CD14-positive monocyte (primary cell): ENCODE data around the gene MAP1S. TPM values are rescaled to one million over a fixed set of nuclear protein-coding genes. Genes with fewer than 3 reads are reported as not detected.

ENCODE experiments used
- DNase-seq, 3 donors: peaks; one replicate each; pipeline ENCODE4 v3.0.0-alpha.2; 2011 to 2022
- H2AFZ ChIP-seq: 2 replicates; pipeline ENCODE4 v1.6.0; 2012; ENCODE audit warnings: mild to moderate bottlenecking, low read depth, low read length, inconsistent platforms; ENCODE audit not compliant: insufficient read depth, poor library complexity, severe bottlenecking
- H3K27ac ChIP-seq, 2 donors: 1 replicate in 1 of 2; 2 replicates in 1 of 2; pipeline ENCODE4 v1.5.1; 2012 to 2013; ENCODE audit warnings: low read length in 2 of 2, control low read depth in 1 of 2, inconsistent platforms in 1 of 2, low read depth in 1 of 2, mild to moderate bottlenecking in 1 of 2
- H3K27me3 ChIP-seq, 2 donors: one replicate each; pipeline versions ENCODE4 v1.6.0 to v1.6.1; 2011 to 2013; ENCODE audit warnings: low read length in 2 of 2; ENCODE audit not compliant: control insufficient read depth in 2 of 2, insufficient read depth in 2 of 2
- H3K36me3 ChIP-seq, 2 donors: replicated peaks in 1 of 2; 1 replicate in 1 of 2; 2 replicates in 1 of 2; pipeline versions ENCODE4 v1.5.1 to v1.6.1; 2012 to 2013; ENCODE audit warnings: low read length in 2 of 2, control low read depth in 1 of 2, inconsistent platforms in 1 of 2, mild to moderate bottlenecking in 1 of 2; ENCODE audit not compliant: insufficient read depth in 2 of 2, control insufficient read depth in 1 of 2
- H3K4me1 ChIP-seq, 2 donors: 1 replicate in 1 of 2; 2 replicates in 1 of 2; pipeline versions ENCODE4 v1.5.1 to v1.6.1; 2012 to 2013; ENCODE audit warnings: low read length in 2 of 2, control low read depth in 1 of 2, inconsistent platforms in 1 of 2, mild to moderate bottlenecking in 1 of 2, moderate library complexity in 1 of 2; ENCODE audit not compliant: insufficient read depth in 2 of 2, control insufficient read depth in 1 of 2
- H3K4me2 ChIP-seq: replicated peaks from 2 replicates; pipeline ENCODE3; 2012; ENCODE audit warnings: low read length, moderate library complexity, mild to moderate bottlenecking; ENCODE audit not compliant: poor library complexity, severe bottlenecking; ENCODE audit errors: extremely low read depth
- H3K4me3 ChIP-seq, 3 experiments: fragments of 200-600 bp in 1 of 3; sonication (generic) in 1 of 3; replicated peaks in 1 of 3; 1 replicate in 2 of 3; 2 replicates in 1 of 3; pipeline ENCODE4 v1.5.1; 2011 to 2013; ENCODE audit warnings: low read length in 3 of 3, mild to moderate bottlenecking in 3 of 3, control low read depth in 2 of 3, low read depth in 2 of 3, inconsistent platforms in 1 of 3, moderate library complexity in 1 of 3
- H3K79me2 ChIP-seq: 2 replicates; pipeline ENCODE4 v1.6.0; 2012; ENCODE audit warnings: mild to moderate bottlenecking, control low read depth, inconsistent platforms, low read length, moderate library complexity; ENCODE audit not compliant: insufficient read depth
- H3K9ac ChIP-seq: 2 replicates; pipeline ENCODE4 v1.6.0; 2017; ENCODE audit warnings: low read length, mild to moderate bottlenecking; ENCODE audit not compliant: insufficient read depth, poor library complexity, severe bottlenecking
- H3K9me3 ChIP-seq, 2 donors: replicated peaks in 1 of 2; 1 replicate in 1 of 2; 2 replicates in 1 of 2; pipeline versions ENCODE4 v1.5.1 to v1.6.1; 2012 to 2013; ENCODE audit warnings: low read length in 2 of 2, control low read depth in 1 of 2; ENCODE audit not compliant: control insufficient read depth in 1 of 2, insufficient read depth in 1 of 2
- H4K20me1 ChIP-seq: 2 replicates; pipeline ENCODE4 v1.6.0; 2012; ENCODE audit warnings: mild to moderate bottlenecking, low read length, control low read depth, moderate library complexity; ENCODE audit not compliant: insufficient read depth
- H3K27ac Mint-ChIP-seq, 7 donors: one replicate each; pipeline ENCODE4 v1.8.0; 2020; ENCODE audit warnings: mild to moderate bottlenecking in 7 of 7, mixed read lengths in 7 of 7, moderate library complexity in 6 of 7, inconsistent platforms in 2 of 7
- H3K27me3 Mint-ChIP-seq, 3 donors: one replicate each; pipeline ENCODE4 v1.8.0; 2021 to 2022; ENCODE audit warnings: low read depth in 3 of 3, mild to moderate bottlenecking in 3 of 3, mixed read lengths in 3 of 3, moderate library complexity in 3 of 3, inconsistent platforms in 1 of 3
- H3K36me3 Mint-ChIP-seq, 2 donors: one replicate each; pipeline ENCODE4 v1.8.0; 2020; ENCODE audit warnings: mixed read lengths in 2 of 2, inconsistent platforms in 1 of 2, mild to moderate bottlenecking in 1 of 2
- H3K4me1 Mint-ChIP-seq: one replicate; pipeline ENCODE4 v1.8.0; 2020; ENCODE audit warnings: mild to moderate bottlenecking, mixed read lengths
- H3K4me3 Mint-ChIP-seq, 2 donors: one replicate each; pipeline ENCODE4 v1.8.0; 2020; ENCODE audit warnings: mild to moderate bottlenecking in 2 of 2, mixed read lengths in 2 of 2, moderate library complexity in 1 of 2
- H3K9me3 Mint-ChIP-seq, 7 donors: one replicate each; pipeline ENCODE4 v1.8.0; 2020 to 2022; ENCODE audit warnings: mixed read lengths in 7 of 7, mild to moderate bottlenecking in 6 of 7, moderate library complexity in 6 of 7, inconsistent platforms in 2 of 7
- CTCF ChIP-seq: fragments of 200-600 bp; IDR thresholded peaks from one replicate; pipeline ENCODE4 v1.8.0; 2022; ENCODE audit warnings: antibody characterized with exemption, mild to moderate bottlenecking
- WGBS: methylation state at CpG from one replicate; pipeline ENCODE4 v1.1.5; 2013; ENCODE audit warnings: missing lambda C conversion rate; ENCODE audit not compliant: insufficient coverage; 5-methylcytosine and 5-hydroxymethylcytosine counted together
- intact Hi-C, 2 donors: fragments of 100-400 bp; cut with micrococcal nuclease; formaldehyde crosslinking; loops; one replicate each; pipeline versions ENCODE4 v1.15.0 to v1.15.1; 2023
- polyA plus RNA-seq, 3 donors: library from polyadenylated mRNA; depleted of rRNA in 1 of 3; unstranded in 2 of 3; stranded (reverse) in 1 of 3; fragments of 300-500 nt in 2 of 3; fragments of >200 nt in 1 of 3; fragmentation: Illumina TruSeq in 2 of 3; gene quantifications; 1 replicate in 2 of 3; 2 replicates in 1 of 3; pipeline ENCODE4 v1.2.3, GENCODE V29; 2012 to 2021

Gene MAP1S
- polyA plus RNA-seq, 3 donors = 24.5 to 28.3 (median 27.5) TPM

GRCh38 chr19:17724655-17725054 is 5.4 kb downstream of the MAP1S start:
- Mint-ChIP-seq H3K27ac (peak overlapping the region in 4 of 7 donors; percentile 54 to 77 (median 63)), H3K4me3 (no peak overlapping the region), H3K36me3 (peaks cover 39 to 74% of the 10 kb centered on the region in 2 donors), H3K4me1 (peaks cover 29% of the 10 kb centered on the region), H3K9me3 (peaks cover 0 to 2% (median 0%) of the 10 kb centered on the region in 7 donors), H3K27me3 (peaks cover 0 to 1% (median 0%) of the 10 kb centered on the region in 3 donors)
- H3K79me2 ChIP-seq = peaks cover 97% of the 10 kb centered on the region
- 100% methylated on average over 4 of the region's 7 CpGs for WGBS
- H3K27ac ChIP-seq = peak overlapping the region in 1 of 2 donors; percentile 14
- H3K4me3 ChIP-seq = no peak overlapping the region
- H3K4me2 ChIP-seq = no peak overlapping the region
- H3K9ac ChIP-seq = no peak overlapping the region
- no peak overlapping the region for H2AFZ ChIP-seq
- H3K9me3 ChIP-seq = no peaks in the 10 kb centered on the region
- DNase-seq = no peak
- H4K20me1 ChIP-seq = peaks cover 99% of the 10 kb centered on the region
- intact Hi-C loops = no loop called here
- H3K4me1 ChIP-seq = peaks cover 28 to 32% of the 10 kb centered on the region in 2 donors
- H3K36me3 ChIP-seq = peaks cover 60 to 71% of the 10 kb centered on the region in 2 donors
- TF ChIP-seq CTCF = no peak
- no peaks in the 10 kb centered on the region for H3K27me3 ChIP-seq

DNA sequence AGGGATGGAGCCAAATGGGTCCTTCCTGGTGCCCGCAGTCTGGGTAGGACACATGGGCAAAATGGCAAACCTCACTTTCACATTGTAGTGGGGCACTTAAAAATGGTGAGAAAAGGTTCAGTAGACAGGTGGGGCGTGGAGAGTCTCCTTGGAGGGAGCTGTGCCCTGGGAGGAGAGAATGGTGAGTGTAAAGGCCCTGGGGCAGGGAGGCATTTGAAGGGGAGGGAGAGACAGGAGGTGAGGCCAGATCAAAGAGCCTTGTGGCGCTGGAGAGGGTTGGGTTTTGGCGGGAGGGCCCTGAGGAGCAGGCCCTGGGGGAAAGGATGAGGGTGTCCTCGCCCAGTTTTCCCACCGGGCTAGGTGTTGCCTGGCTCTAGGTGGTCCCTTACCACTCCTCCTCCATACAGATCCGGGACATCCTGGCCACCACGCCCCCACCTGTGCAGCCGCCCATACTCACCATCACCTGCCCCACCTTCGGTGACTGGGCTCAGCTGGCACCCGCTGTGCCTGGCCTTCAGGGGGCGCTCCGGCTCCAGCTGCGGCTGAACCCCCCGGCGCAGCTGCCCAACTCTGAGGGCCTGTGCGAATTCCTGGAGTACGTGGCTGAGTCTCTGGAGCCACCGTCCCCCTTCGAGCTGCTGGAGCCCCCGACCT is 6.3 kb downstream of the MAP1S start:
- Histone ChIP-seq H2AFZ (no peak overlapping the region), H3K27me3 (no peaks in the 10 kb centered on the region), H3K9me3 (no peaks in the 10 kb centered on the region), H3K4me2 (no peak overlapping the region), H3K27ac (peak overlapping the region in 1 of 2 donors; percentile 14), H3K4me3 (no peak overlapping the region), H3K36me3 (peaks cover 67 to 80% of the 10 kb centered on the region in 2 donors), H4K20me1 (peaks cover 99% of the 10 kb centered on the region), H3K9ac (no peak overlapping the region), H3K79me2 (peaks cover 97% of the 10 kb centered on the region), H3K4me1 (peaks cover 19 to 23% of the 10 kb centered on the region in 2 donors)
- WGBS = 97% methylated on average over 17 of the region's 21 CpGs
- Mint-ChIP-seq H3K4me3 (no peak overlapping the region), H3K4me1 (peaks cover 25% of the 10 kb centered on the region), H3K27ac (peak overlapping the region in 5 of 7 donors; percentile 16 to 74 (median 51)), H3K9me3 (peaks cover 0 to 2% (median 0%) of the 10 kb centered on the region in 7 donors), H3K36me3 (peaks cover 45 to 83% of the 10 kb centered on the region in 2 donors), H3K27me3 (no peaks in the 10 kb centered on the region)
- intact Hi-C loops = no loop called here
- no peak for DNase-seq
- peak; percentile 39 for TF ChIP-seq CTCF
